Neural cell (in vitro differentiated cells): ENCODE results near the gene TMEM131. TPM values are rescaled to one million over a fixed set of nuclear protein-coding genes. Genes with fewer than 3 reads are reported as not detected.

ENCODE experiments used
- H2AFZ ChIP-seq: fragments of 200-600, 300-800 bp; sonication (generic), shearing (Covaris generic); 2 replicates; pipeline ENCODE4 v1.6.0; 2014; ENCODE audit warnings: low read depth, mild to moderate bottlenecking, antibody characterized with exemption, low read length, moderate library complexity
- H3F3A ChIP-seq: fragments of 200-600 bp; shearing (Covaris generic); 2 replicates; pipeline ENCODE4 v1.6.1; 2016; ENCODE audit warnings: mild to moderate bottlenecking, moderate library complexity, mixed read lengths, antibody characterized with exemption, low read length; ENCODE audit not compliant: insufficient read depth, poor library complexity, severe bottlenecking
- H3K27ac ChIP-seq: fragments of 200-600, 300-800 bp; sonication (generic), shearing (Covaris generic); 2 replicates; pipeline ENCODE4 v1.5.1; 2014; ENCODE audit warnings: mild to moderate bottlenecking, low read length, moderate library complexity
- H3K27me3 ChIP-seq: fragments of 300-800, 200-600 bp; sonication (generic), shearing (Covaris generic); 2 replicates; pipeline ENCODE4 v1.6.0; 2014; ENCODE audit warnings: mild to moderate bottlenecking, low read depth, low read length, moderate library complexity; ENCODE audit not compliant: insufficient read depth
- H3K36me3 ChIP-seq: fragments of 300-800, 200-600 bp; sonication (generic), shearing (Covaris generic); 2 replicates; pipeline ENCODE4 v1.5.1; 2014; ENCODE audit warnings: mild to moderate bottlenecking, antibody characterized with exemption, low read length, moderate library complexity; ENCODE audit not compliant: insufficient read depth
- H3K4me2 ChIP-seq: fragments of 300-800, 200-600 bp; sonication (generic), shearing (Covaris generic); 2 replicates; pipeline ENCODE4 v1.6.0; 2014; ENCODE audit warnings: mild to moderate bottlenecking, low read length
- H3K4me3 ChIP-seq: fragments of 300-800, 200-600 bp; sonication (generic), shearing (Covaris generic); 2 replicates; pipeline ENCODE4 v1.5.1; 2014; ENCODE audit warnings: mild to moderate bottlenecking, low read length, moderate library complexity
- H3K79me2 ChIP-seq: fragments of 200-600 bp; shearing (Covaris generic); replicated peaks from 2 replicates; pipeline ENCODE4 v1.6.0; 2014; ENCODE audit warnings: mild to moderate bottlenecking, low read length, moderate library complexity; ENCODE audit not compliant: insufficient read depth
- H3K9ac ChIP-seq: fragments of 300-800, 200-600 bp; sonication (generic), shearing (Covaris generic); 2 replicates; pipeline ENCODE4 v1.6.1; 2016; ENCODE audit warnings: mild to moderate bottlenecking, low read length, mixed read lengths
- H3K9me2 ChIP-seq: fragments of 200-600 bp; shearing (Covaris generic); 2 replicates; pipeline ENCODE4 v1.6.1; 2016; ENCODE audit warnings: mild to moderate bottlenecking, low read length, mixed read lengths; ENCODE audit not compliant: insufficient read depth
- H3K9me3 ChIP-seq: fragments of 200-600, 300-800 bp; sonication (generic), shearing (Covaris generic); 2 replicates; pipeline ENCODE4 v1.6.1; 2016; ENCODE audit warnings: mild to moderate bottlenecking, mixed run types, low read length, moderate library complexity, mixed read lengths
- H4K20me1 ChIP-seq: fragments of 200-600 bp; shearing (Covaris generic); 2 replicates; pipeline ENCODE4 v1.6.1; 2016; ENCODE audit warnings: mild to moderate bottlenecking, mixed run types; ENCODE audit not compliant: insufficient read depth
- CTCF ChIP-seq: fragments of 450-650 bp; IDR thresholded peaks from 2 replicates; pipeline ENCODE4 v1.5.1; 2014; ENCODE audit warnings: antibody characterized with exemption, mild to moderate bottlenecking, moderate library complexity; ENCODE audit not compliant: poor library complexity, severe bottlenecking
- EP300 ChIP-seq: fragments of 450-650 bp; conservative IDR thresholded peaks from 2 replicates; pipeline ENCODE4 v1.6.1; 2014; ENCODE audit warnings: antibody characterized with exemption, mild to moderate bottlenecking, moderate library complexity; ENCODE audit not compliant: poor library complexity, severe bottlenecking
- EZH2 ChIP-seq: fragments of 200-600, 300-800 bp; shearing (Covaris generic), sonication (generic); IDR thresholded peaks from 2 replicates; pipeline ENCODE4 v1.6.1; 2014; ENCODE audit warnings: antibody characterized with exemption, low read length, borderline replicate concordance, mild to moderate bottlenecking; ENCODE audit not compliant: insufficient read depth, poor library complexity, severe bottlenecking
- MXI1 ChIP-seq: fragments of 450-650 bp; conservative IDR thresholded peaks from 2 replicates; pipeline ENCODE4 v1.6.1; 2014; ENCODE audit warnings: antibody characterized with exemption, mild to moderate bottlenecking; ENCODE audit not compliant: poor library complexity, severe bottlenecking
- POLR2AphosphoS5 ChIP-seq: IDR thresholded peaks from 2 replicates; pipeline ENCODE4 v1.6.1; 2012
- RAD21 ChIP-seq: fragments of 450-650 bp; conservative IDR thresholded peaks from 2 replicates; pipeline ENCODE4 v1.6.1; 2014; ENCODE audit warnings: antibody characterized with exemption, mild to moderate bottlenecking, moderate library complexity
- REST ChIP-seq: IDR thresholded peaks from 2 replicates; pipeline ENCODE4 v1.6.1; 2012; ENCODE audit warnings: borderline replicate concordance
- SMC3 ChIP-seq: fragments of 450-650 bp; conservative IDR thresholded peaks from 2 replicates; pipeline ENCODE4 v1.6.1; 2014; ENCODE audit warnings: antibody characterized with exemption, mild to moderate bottlenecking, moderate library complexity; ENCODE audit not compliant: poor library complexity
- TAF1 ChIP-seq: IDR thresholded peaks from 2 replicates; pipeline ENCODE4 v1.6.1; 2012; ENCODE audit warnings: low read depth
- polyA plus RNA-seq: library from polyadenylated mRNA; depleted of rRNA; stranded (reverse); fragments of >200 nt; gene quantifications from 2 replicates; pipeline ENCODE4 v1.2.3, GENCODE V29; 2014

TMEM131 gene
- polyA plus RNA-seq, 1 donor from 2014 or later = 9.6 TPM

- H3K27ac ChIP-seq = no peak overlapping the region
- no peak overlapping the region for H3K9ac ChIP-seq
- no peaks in the 10 kb centered on the region for H3F3A ChIP-seq
- H3K9me3 ChIP-seq = no peaks in the 10 kb centered on the region
- H2AFZ ChIP-seq = no peak overlapping the region
- H3K9me2 ChIP-seq = no peaks in the 10 kb centered on the region
- H3K27me3 ChIP-seq = no peaks in the 10 kb centered on the region
- H3K4me3 ChIP-seq = no peak overlapping the region
- H3K4me2 ChIP-seq = no peak overlapping the region
- no peaks in the 10 kb centered on the region for H4K20me1 ChIP-seq
- H3K79me2 ChIP-seq = no peaks in the 10 kb centered on the region
- H3K36me3 ChIP-seq = peaks cover 4% of the 10 kb centered on the region
- no peak for TF ChIP-seq CTCF
- no peak for TF ChIP-seq EZH2
- TF ChIP-seq TAF1 = no peak
- no peak for TF ChIP-seq MXI1
- no peak for TF ChIP-seq SMC3
- TF ChIP-seq POLR2AphosphoS5 = no peak
- TF ChIP-seq RAD21 = no peak
- no peak for TF ChIP-seq EP300
- no peak for TF ChIP-seq REST
Observed at GRCh38 chr2:97784953-97785352, 210.8 kb downstream of the TMEM131 start.

DNA sequence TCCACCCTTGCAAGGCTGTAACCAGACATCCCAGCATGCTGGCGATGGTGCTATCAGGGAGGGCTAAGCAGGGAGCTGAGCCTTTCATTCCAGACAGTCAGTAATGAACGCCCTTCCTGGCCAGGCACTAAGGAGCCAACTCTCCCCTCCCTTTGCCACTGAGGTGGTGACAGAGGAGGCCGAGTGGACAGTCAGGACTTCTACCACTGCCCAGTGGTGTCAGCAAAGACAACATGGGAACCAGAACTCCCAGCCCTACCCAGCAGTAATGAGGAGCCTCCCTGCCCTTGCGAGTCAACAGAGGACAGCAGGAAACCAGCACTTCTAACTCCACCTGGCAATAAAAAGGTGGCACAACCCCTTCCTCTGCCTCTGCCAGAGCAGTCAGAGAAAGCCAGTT lies 213.8 kb downstream of the TMEM131 start:
- Histone ChIP-seq H3K4me3 (no peak overlapping the region), H3K9me2 (no peaks in the 10 kb centered on the region), H3K27me3 (no peaks in the 10 kb centered on the region), H3F3A (no peaks in the 10 kb centered on the region), H3K4me2 (no peak overlapping the region), H3K79me2 (no peaks in the 10 kb centered on the region), H3K36me3 (peaks cover 4% of the 10 kb centered on the region), H3K9ac (no peak overlapping the region), H3K27ac (no peak overlapping the region), H4K20me1 (no peaks in the 10 kb centered on the region), H2AFZ (no peak overlapping the region), H3K9me3 (no peaks in the 10 kb centered on the region)
- TF ChIP-seq SMC3 (no peak), RAD21 (no peak), REST (no peak), TAF1 (no peak), CTCF (no peak), POLR2AphosphoS5 (no peak), MXI1 (no peak), EZH2 (no peak), EP300 (no peak)
